ENCODE results near the gene ABR.
"Not testable (repeated sequence)": the region's sequence is repeated elsewhere in the genome, so short reads cannot be mapped to it uniquely, and the experiment has no call there.

Gene ABR

DNA sequence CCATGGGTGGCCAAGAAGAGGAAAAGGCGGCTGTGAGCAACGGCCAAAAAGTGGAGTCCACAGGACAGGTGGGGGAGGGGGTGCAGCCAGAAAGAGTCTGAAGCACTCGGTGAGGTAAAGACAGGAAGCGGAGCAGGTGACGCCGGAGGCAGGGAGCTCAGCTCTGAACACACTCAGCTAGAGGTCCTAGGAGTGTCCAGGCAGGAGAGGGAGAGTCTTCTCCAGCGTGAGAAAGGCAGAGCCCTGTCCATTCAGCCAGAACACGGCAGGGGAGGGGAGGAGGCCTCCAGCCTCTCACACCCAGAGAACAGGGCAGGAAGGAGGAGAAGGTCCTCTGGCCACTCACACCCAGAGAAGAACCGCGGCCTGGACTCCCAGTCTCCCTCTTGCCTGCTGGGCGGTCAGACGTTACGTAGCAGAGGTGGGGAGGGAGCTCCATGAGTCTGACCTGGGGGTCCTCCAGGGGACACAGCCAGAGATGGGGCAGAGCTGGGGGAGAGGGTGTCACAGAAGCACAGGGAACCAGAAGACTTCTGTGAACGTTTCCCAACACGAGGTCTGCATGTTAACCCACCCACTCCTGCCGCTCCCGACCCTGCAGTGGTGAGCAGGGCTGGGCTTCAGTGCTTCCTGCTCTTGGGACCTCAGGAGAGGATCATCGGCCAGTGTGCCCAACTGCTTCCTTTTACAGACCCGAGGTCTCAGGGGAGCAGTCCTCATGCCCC, 89.2 kb downstream of the ABR start:
- no peak for DNase-seq

DNA sequence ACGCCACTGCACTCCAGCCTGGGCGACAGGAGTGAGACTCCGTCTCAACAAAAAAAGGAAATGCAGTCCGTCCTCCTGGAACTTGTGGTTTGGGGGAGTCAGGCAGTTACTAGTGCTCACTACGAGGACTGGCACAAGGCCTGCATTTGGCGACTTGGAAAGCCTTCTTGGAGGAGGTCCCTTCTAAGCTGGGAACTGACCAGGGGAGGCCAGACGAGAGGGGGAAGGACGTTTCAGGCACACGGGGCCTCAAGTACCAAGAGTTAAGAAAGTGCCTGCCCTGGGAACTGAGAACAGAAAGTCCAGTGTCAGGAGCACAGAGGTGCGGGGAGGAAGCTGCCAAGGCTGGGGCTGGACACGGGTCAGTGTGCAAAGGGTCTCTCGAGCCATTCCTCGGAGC, 89.9 kb downstream of the ABR start:
- no peak for DNase-seq

GRCh38 chr17:1087381-1088241, 92.2 kb downstream of the ABR start:
- no peak for DNase-seq

- DNase-seq: no peak
These were observed 96.2 kb downstream of the ABR start for GRCh38 chr17:1083451-1084187.

DNA sequence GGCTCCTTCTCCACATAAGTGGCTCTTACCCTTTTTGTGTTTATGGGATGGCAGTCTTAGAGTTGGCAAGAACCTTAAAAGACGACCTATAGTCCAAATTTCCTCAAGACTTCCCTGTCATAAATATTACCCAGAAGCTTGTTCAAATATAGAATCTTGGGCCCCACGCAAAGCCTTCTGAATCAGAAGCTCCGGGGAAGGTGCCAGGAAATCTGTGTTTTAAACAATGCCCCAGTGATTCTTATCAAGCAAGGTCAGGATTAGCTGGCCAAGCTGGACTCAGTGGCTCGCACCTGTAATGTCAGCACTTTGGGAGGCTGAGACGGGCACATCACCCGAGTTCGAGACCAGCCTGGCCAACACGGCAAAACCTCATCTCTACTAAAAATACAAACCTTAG, 97.2 kb downstream of the ABR start:
- DNase-seq: no peak

GRCh38 chr17:1078831-1079561, 100.8 kb downstream of the ABR start:
- no peak for DNase-seq

GRCh38 chr17:1077986-1078711, 101.6 kb downstream of the ABR start:
- no peak for DNase-seq

GRCh38 chr17:1077581-1077985, 102.2 kb downstream of the ABR start:
- DNase-seq: no peak

- no peak for DNase-seq
These were observed 102.8 kb downstream of the ABR start for GRCh38 chr17:1076982-1077302.

- DNase-seq: no peak
These were observed 103.3 kb downstream of the ABR start for GRCh38 chr17:1076299-1076981.

DNA sequence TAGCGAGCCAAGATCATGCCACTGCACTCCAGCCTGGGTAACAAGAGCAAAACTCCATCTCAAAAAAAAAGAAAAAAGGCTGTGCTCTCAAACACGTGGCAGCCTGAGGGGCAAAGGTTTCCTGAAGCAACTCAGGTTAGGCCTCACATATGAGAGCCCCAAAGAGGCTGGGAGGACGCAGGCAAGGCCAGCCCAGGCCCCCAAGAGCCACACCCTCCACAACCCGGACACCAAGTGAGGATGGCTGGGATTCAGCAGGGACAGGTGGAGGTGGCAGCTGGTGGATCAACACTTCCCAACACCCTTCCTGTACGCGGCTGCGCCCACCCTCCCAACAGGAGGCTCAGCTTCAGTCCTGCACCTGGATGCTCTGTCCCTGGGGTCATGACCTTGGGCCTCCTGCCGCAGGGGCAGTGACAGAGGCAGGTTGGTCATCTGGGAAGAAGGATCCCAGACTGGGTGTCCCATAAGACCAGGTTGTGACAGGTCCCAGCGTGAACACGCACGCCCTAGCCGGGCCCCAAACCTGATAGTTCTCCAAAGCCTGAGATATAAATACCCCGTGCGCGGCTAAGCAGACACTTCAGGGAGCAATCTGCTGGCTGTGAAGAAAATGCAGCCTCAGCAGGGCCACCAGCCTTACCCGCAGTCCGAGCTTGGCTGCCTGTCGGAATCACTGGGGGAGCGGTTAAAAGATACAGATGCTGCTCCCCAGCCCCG, 104.7 kb downstream of the ABR start:
- no peak for DNase-seq

- DNase-seq: not testable (repeated sequence)
These were observed 105.7 kb downstream of the ABR start for GRCh38 chr17:1073963-1074625.

DNA sequence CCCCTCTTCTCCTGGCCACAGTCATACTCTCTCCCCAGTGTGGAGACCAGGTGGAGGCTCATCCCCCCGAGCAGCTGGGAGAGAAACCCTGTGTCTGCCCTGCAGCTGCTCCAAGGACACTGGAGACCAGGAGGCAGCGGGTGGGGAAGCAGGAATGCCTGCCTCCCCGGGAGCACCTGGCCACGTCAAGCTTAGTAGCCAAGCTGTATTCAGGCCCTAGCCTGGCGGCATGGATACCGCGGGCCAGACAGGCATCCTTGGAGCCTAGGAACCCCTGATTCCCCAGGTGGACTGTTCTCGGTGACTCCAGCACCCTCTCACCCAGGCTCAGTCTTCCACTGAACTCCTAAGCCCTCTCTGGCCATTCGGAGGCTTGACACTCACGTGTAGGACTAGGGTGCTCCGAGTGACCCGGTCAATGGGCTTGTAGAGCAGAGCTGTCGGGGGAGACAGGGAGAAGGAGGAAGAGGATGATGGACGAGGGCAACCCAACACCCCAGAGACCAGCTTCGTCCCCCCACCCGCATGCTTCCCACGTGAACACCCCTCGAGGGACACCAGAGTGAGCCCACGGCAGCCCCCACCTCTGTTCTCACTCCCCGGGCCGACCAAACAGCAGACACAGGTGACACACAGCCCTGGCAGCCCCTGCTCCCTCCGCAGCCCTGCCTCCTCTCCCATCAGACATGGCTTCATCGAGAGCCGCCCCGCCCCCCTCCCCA, 106.4 kb downstream of the ABR start:
- no peak for DNase-seq

- DNase-seq: no peak
These were observed 107.2 kb downstream of the ABR start for GRCh38 chr17:1072551-1072961.

DNA sequence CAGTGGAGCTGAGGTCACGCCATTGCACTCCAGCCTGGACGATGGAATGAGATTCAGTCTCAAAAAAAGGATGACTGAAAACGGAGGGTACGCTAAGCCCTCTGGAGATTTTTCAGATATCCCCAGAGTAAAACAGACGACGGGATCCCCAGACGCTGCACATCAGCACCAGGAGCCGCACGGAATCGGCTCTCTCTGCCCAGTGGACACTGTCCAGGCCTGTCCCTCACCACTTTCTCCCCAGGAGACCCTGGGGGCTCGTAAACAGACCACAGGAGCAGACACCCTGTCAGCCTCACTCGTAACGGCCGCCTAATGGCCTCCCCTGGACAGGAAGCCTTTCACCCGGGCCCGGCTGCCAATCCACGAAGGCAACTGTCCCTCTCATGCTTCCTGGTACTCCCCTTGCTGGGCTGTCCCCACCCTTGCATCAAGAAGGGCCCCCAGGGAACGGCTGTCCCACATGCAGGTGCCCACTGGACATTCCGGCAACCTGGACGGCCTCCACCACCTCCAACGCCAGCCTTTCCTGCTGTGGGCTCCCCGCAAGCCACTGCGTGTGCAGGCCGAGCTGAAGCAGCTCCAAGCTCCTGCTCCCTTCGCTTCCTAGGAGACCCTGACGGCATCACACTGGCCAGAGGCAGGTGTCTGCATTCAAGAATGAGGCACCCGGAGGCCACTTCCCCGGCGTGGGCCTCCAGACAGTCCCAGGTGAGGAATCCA, 108.5 kb downstream of the ABR start:
- no peak for DNase-seq

DNA sequence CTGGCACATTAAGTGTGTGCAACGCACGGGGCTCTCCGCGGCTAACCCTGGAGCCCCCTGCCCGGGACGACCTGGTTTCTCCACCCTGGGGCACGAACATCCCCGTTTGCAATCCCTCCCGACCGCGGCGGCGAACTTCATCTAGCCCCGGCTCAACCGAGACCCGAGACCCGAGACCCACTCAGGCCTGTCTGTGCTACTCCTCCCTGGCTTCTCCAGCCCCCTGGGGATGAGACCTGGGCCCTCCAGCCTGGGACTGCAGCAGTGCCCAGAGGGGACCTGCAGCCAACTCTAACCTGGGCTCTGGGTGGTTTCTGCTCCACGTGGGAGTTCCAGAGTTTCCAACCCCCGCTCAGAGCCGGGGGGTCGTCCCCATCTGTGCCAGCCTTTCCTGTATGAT, 109.4 kb downstream of the ABR start:
- no peak for DNase-seq

- DNase-seq: no peak
These were observed 109.9 kb downstream of the ABR start for GRCh38 chr17:1069847-1070246.

DNA sequence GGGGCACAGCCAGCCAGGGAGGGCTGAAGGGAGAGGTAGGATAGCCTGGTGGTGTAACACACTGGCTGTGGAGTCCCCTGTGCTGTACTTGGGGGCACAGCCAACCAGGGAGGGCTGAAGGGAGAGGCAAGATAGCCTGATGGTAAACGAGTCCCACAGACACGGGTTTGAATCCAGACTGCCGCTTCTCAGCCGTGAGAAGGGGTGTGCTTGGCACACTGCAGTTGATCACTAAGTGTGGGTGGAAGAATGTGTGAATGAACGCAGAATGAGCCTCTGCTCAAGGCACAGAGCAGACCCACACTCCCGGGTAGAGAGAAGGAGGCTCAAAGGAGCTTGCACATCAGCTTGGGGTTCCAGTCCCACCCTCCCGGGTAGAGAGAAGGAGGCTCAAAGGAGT, 111.4 kb downstream of the ABR start:
- no peak for DNase-seq

Measured in CD4-positive, alpha-beta T cell treated with Interferon alpha-2 for 1 hour (primary cell).